Measurements from ENCODE around the gene TLE1. TPM values are rescaled to one million over a fixed set of nuclear protein-coding genes. Genes with fewer than 3 reads are reported as not detected.
"Not testable (repeated sequence)": the region's sequence is repeated elsewhere in the genome, so short reads cannot be mapped to it uniquely, and the experiment has no call there.

TLE1 gene
- total RNA-seq, 1 donor = 9.0 TPM

DNA sequence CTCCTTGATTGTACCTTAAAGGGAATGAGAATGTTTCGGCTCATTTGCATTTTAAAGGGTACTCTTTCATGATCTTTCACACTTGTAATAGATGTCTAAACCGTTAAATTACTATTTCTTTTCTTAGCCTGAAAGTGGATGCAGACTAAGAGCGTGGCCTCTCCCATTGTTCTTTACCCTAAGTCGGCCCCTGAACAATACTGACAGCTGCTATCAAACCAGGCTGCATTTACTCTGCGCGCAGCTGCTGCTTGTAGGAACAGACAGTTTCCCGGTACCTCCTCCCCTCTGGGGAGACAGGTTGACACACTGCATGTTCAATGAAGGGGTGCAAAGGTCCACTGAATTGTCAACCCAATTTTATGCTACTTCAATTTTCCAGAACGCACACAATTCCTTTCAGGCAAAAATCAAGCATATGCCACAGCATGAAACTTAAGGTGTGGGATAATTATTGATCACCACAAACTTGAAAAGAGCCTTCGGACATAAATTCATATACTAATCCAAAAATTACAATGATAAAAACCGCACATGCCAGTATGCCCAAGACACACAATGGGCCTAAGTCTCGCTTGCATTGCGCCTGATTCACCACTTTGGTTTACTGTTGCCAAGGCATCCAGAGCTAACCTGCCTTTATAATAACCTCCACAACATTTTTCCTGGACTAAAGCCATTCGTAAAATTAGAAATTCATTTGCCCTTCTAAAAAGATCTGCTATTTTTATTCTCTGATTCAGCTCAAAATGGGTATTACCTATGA, 39.7 kb downstream of the TLE1 start:
- no peak overlapping the region for H3K4me3 ChIP-seq (ENCODE audit: insufficient read depth, low read length)
- H3K4me1 ChIP-seq (ENCODE audit: insufficient read depth, low read length) = peaks cover 7% of the 10 kb centered on the region
- H3K27me3 ChIP-seq (ENCODE audit: insufficient read depth, low read length) = no peaks in the 10 kb centered on the region
- no peaks in the 10 kb centered on the region for H3K79me2 ChIP-seq (ENCODE audit: insufficient read depth, low read length)
- TF ChIP-seq, protein P1, sequence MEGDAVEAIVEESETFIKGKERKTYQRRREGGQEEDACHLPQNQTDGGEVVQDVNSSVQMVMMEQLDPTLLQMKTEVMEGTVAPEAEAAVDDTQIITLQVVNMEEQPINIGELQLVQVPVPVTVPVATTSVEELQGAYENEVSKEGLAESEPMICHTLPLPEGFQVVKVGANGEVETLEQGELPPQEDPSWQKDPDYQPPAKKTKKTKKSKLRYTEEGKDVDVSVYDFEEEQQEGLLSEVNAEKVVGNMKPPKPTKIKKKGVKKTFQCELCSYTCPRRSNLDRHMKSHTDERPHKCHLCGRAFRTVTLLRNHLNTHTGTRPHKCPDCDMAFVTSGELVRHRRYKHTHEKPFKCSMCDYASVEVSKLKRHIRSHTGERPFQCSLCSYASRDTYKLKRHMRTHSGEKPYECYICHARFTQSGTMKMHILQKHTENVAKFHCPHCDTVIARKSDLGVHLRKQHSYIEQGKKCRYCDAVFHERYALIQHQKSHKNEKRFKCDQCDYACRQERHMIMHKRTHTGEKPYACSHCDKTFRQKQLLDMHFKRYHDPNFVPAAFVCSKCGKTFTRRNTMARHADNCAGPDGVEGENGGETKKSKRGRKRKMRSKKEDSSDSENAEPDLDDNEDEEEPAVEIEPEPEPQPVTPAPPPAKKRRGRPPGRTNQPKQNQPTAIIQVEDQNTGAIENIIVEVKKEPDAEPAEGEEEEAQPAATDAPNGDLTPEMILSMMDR (IDR thresholded peaks at IDR 0.05; ENCODE audit: extremely low read depth, low read depth, low read length) = no peak
- H3K36me3 ChIP-seq (ENCODE audit: insufficient read depth, low read length) = no peaks in the 10 kb centered on the region
- peaks cover 2% of the 10 kb centered on the region for H4K20me1 ChIP-seq (ENCODE audit: insufficient read depth, low read length)
- no peak for DNase-seq (ENCODE audit: insufficient read length, low spot score, missing footprints)
- no peaks in the 10 kb centered on the region for H3K9me3 ChIP-seq (ENCODE audit: low read depth, low read length)
- no peak overlapping the region for H3K4me2 ChIP-seq (ENCODE audit: insufficient read depth, low read length)
- no peak overlapping the region for H3K27ac ChIP-seq (ENCODE audit: low read depth, low read length)
- no peak overlapping the region for H2AFZ ChIP-seq (ENCODE audit: low read length)

DNA sequence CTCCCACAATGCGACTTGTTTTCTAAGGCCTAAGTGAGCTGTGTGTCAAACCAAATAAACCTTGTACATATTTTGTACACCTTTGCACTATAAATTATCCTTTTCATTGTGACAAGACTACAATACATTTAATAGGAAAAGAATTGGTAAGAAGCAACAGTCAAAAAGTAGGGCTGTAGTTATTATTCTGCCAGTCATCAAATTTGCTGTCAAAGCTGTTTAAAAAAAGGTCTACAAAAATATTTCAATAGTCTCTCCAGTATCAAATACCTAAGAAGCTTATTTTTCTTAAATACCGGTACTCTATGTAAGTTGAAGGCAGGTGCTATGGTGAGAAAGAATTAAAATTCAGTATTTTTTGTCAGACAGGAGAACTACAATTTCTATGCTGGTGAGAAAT, 40.5 kb downstream of the TLE1 start:
- H2AFZ ChIP-seq (ENCODE audit: low read length) = no peak overlapping the region
- no peak for DNase-seq (ENCODE audit: insufficient read length, low spot score, missing footprints)
- TF ChIP-seq, protein P1 (IDR thresholded peaks at IDR 0.05; ENCODE audit: extremely low read depth, low read depth, low read length) = no peak
- H3K4me3 ChIP-seq (ENCODE audit: insufficient read depth, low read length) = no peak overlapping the region
- no peak overlapping the region for H3K4me2 ChIP-seq (ENCODE audit: insufficient read depth, low read length)
- H3K36me3 ChIP-seq (ENCODE audit: insufficient read depth, low read length) = no peaks in the 10 kb centered on the region
- no peaks in the 10 kb centered on the region for H3K27me3 ChIP-seq (ENCODE audit: insufficient read depth, low read length)
- no peaks in the 10 kb centered on the region for H3K9me3 ChIP-seq (ENCODE audit: low read depth, low read length)
- peaks cover 2% of the 10 kb centered on the region for H4K20me1 ChIP-seq (ENCODE audit: insufficient read depth, low read length)
- H3K4me1 ChIP-seq (ENCODE audit: insufficient read depth, low read length) = peaks cover 7% of the 10 kb centered on the region
- no peaks in the 10 kb centered on the region for H3K79me2 ChIP-seq (ENCODE audit: insufficient read depth, low read length)
- H3K27ac ChIP-seq (ENCODE audit: low read depth, low read length) = no peak overlapping the region

DNA sequence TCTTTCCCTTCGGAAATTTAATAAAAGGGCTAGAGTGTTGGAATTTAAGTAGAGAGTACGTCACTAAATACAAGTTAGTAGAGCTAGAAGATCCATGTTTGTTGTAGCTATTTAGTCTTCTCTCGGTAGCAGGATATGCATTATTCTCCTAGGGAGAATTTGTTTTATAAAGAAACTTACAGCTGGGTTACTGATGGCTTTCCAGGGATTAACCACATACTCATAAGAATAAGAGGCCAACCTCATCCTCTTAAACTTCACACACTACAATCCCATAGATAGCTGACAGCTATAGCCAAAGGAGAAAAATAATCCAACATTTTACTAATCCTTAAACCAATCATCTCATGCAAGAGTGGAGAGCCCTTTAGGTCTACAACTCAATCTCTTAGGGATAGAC, 43.0 kb downstream of the TLE1 start:
- Histone ChIP-seq H4K20me1 (ENCODE audit: insufficient read depth, low read length) (peaks cover 2% of the 10 kb centered on the region), H3K27ac (ENCODE audit: low read depth, low read length) (no peak overlapping the region)
- TF ChIP-seq, protein P1 (IDR thresholded peaks at IDR 0.05; ENCODE audit: extremely low read depth, low read depth, low read length) = no peak

DNA sequence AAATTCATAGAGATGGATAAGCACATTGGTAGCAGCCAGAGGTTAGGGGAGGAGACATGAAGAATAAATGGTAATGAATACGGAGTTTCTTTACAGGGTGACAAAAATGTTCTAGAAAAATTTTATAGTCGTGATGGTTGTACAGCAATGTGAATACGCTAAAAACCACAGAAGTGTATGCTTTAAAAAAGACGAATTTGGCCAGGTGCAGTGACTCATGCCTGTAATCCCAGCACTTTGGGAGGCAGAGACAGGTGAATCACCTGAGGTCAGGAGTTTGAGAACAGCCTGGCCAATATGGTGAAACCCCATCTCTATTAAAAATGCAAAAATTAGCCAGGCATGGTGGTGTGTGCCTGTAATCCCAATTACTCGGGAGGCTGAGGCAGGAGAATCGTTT, 44.8 kb downstream of the TLE1 start:
- not testable (repeated sequence) for H3K27ac ChIP-seq (ENCODE audit: low read depth, low read length); H3K4me2 ChIP-seq (ENCODE audit: insufficient read depth, low read length); H3K9me3 ChIP-seq (ENCODE audit: low read depth, low read length); H2AFZ ChIP-seq (ENCODE audit: low read length); H3K4me3 ChIP-seq (ENCODE audit: insufficient read depth, low read length); DNase-seq (ENCODE audit: insufficient read length, low spot score, missing footprints); H3K4me1 ChIP-seq (ENCODE audit: insufficient read depth, low read length); H4K20me1 ChIP-seq (ENCODE audit: insufficient read depth, low read length); H3K27me3 ChIP-seq (ENCODE audit: insufficient read depth, low read length); H3K79me2 ChIP-seq (ENCODE audit: insufficient read depth, low read length); H3K36me3 ChIP-seq (ENCODE audit: insufficient read depth, low read length)

More for the DNA sequence above, 43.0 kb downstream of the TLE1 start:
- Histone ChIP-seq H3K4me1 (ENCODE audit: insufficient read depth, low read length) (no peaks in the 10 kb centered on the region), H3K4me3 (ENCODE audit: insufficient read depth, low read length) (no peak overlapping the region), H3K4me2 (ENCODE audit: insufficient read depth, low read length) (no peak overlapping the region), H2AFZ (ENCODE audit: low read length) (no peak overlapping the region), H3K79me2 (ENCODE audit: insufficient read depth, low read length) (no peaks in the 10 kb centered on the region), H3K36me3 (ENCODE audit: insufficient read depth, low read length) (no peaks in the 10 kb centered on the region), H3K9me3 (ENCODE audit: low read depth, low read length) (no peaks in the 10 kb centered on the region), H3K27me3 (ENCODE audit: insufficient read depth, low read length) (no peaks in the 10 kb centered on the region)
- DNase-seq (ENCODE audit: insufficient read length, low spot score, missing footprints) = no peak

All from osteoblast (primary cell).